Measurements from ENCODE around the gene SPATA3. TPM values are rescaled to one million over a fixed set of nuclear protein-coding genes. Genes with fewer than 3 reads are reported as not detected.

The SPATA3 gene
- total and polyA plus RNA-seq, 2 of the 13 experiments (the other 11 are each of a cell fraction or from before 2014, with no cell fraction given) = not detected

DNA sequence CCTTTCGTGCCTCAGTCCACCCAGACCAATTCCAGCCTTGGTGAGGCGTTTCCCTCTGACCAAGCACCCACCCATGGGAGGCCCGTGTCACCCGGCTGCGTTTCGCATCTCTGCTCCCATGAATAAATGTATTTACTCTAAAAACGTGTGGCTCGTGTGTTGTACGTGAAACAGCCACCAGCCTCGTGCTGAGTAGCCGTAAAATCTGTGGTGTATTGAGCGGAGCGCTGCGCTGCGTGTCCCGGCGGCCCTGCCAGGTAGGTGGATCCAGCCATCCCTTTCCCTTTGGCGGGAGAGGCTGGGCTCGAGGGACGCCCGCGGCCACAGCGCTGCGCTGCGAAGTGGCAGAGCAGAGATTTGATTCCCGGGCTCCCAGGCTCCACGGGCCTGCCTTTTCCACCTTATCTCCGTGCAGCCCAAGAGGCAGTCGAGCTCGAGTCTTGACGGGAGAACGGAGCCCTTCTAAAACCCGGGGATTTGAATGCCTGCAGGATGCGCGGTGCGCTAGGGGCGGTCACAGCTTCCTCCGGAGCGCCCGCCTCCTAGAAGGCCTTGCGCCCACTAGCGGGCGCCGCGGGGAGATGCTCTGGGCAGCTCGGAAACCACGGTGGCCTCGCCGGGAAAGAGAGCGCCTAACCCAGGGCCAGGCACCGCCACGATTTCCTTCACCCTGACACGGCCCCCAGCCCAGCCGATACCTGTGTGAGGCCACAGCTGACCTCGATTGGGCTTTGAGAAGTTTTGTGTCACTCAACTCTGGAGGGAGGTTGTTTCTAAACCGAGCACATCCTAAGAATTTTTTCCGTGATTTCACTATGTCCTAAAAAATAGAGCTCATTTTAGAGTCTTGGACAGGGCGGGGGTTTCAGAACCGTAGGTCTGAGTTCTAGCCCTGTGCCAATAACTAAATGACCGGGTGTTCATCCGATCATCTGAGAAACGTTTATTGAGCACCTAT is 56.9 kb downstream of the SPATA3 start (continued):
- TF ChIP-seq, protein P1, sequence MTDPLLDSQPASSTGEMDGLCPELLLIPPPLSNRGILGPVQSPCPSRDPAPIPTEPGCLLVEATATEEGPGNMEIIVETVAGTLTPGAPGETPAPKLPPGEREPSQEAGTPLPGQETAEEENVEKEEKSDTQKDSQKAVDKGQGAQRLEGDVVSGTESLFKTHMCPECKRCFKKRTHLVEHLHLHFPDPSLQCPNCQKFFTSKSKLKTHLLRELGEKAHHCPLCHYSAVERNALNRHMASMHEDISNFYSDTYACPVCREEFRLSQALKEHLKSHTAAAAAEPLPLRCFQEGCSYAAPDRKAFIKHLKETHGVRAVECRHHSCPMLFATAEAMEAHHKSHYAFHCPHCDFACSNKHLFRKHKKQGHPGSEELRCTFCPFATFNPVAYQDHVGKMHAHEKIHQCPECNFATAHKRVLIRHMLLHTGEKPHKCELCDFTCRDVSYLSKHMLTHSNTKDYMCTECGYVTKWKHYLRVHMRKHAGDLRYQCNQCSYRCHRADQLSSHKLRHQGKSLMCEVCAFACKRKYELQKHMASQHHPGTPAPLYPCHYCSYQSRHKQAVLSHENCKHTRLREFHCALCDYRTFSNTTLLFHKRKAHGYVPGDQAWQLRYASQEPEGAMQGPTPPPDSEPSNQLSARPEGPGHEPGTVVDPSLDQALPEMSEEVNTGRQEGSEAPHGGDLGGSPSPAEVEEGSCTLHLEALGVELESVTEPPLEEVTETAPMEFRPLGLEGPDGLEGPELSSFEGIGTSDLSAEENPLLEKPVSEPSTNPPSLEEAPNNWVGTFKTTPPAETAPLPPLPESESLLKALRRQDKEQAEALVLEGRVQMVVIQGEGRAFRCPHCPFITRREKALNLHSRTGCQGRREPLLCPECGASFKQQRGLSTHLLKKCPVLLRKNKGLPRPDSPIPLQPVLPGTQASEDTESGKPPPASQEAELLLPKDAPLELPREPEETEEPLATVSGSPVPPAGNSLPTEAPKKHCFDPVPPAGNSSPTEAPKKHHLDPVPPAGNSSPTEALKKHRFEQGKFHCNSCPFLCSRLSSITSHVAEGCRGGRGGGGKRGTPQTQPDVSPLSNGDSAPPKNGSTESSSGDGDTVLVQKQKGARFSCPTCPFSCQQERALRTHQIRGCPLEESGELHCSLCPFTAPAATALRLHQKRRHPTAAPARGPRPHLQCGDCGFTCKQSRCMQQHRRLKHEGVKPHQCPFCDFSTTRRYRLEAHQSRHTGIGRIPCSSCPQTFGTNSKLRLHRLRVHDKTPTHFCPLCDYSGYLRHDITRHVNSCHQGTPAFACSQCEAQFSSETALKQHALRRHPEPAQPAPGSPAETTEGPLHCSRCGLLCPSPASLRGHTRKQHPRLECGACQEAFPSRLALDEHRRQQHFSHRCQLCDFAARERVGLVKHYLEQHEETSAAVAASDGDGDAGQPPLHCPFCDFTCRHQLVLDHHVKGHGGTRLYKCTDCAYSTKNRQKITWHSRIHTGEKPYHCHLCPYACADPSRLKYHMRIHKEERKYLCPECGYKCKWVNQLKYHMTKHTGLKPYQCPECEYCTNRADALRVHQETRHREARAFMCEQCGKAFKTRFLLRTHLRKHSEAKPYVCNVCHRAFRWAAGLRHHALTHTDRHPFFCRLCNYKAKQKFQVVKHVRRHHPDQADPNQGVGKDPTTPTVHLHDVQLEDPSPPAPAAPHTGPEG (CRISPR knock-in tag; IDR thresholded peaks at IDR 0.05) = peak; percentile 83; the same call in 1 of the 2 replicates
- TF ChIP-seq ZNF564 (CRISPR knock-in tag; IDR thresholded peaks at IDR 0.05) (peak; percentile 90), MLLT10 (CRISPR knock-in tag; IDR thresholded peaks at IDR 0.05) (no peak; the same call in 1 of the 2 replicates), CBX5 (CRISPR knock-in tag; IDR thresholded peaks at IDR 0.05; ENCODE audit: borderline replicate concordance) (peak; percentile 30; the same call in 1 of the 2 replicates), PHF21A (CRISPR knock-in tag; IDR thresholded peaks at IDR 0.05) (peak; percentile 92), HDAC2 (CRISPR knock-in tag; IDR thresholded peaks at IDR 0.05) (peak; percentile 63), ZNF629 (CRISPR knock-in tag; conservative IDR thresholded peaks at IDR 0.05) (no peak; the same call in 1 of the 2 replicates), NFYC (CRISPR knock-in tag; IDR thresholded peaks at IDR 0.05) (no peak), ZNF180 (CRISPR knock-in tag; IDR thresholded peaks at IDR 0.05; ENCODE audit: borderline replicate concordance, low read depth) (0 out of 2 replicates have a peak, but pooled peaks have one; percentile 13), POLR2G (IDR thresholded peaks at IDR 0.05; ENCODE audit: low read depth, low read length) (peak; percentile 73), ZBTB7B (CRISPR knock-in tag; IDR thresholded peaks at IDR 0.05) (peak; percentile 71; the same call in 1 of the 2 replicates), ZNF746 (CRISPR knock-in tag; IDR thresholded peaks at IDR 0.05) (no peak; the same call in 1 of the 2 replicates), ZNF879 (CRISPR knock-in tag; IDR thresholded peaks at IDR 0.05) (no peak), AKAP8 (CRISPR knock-in tag; IDR thresholded peaks at IDR 0.05) (no peak)
- TF ChIP-seq, protein P2, sequence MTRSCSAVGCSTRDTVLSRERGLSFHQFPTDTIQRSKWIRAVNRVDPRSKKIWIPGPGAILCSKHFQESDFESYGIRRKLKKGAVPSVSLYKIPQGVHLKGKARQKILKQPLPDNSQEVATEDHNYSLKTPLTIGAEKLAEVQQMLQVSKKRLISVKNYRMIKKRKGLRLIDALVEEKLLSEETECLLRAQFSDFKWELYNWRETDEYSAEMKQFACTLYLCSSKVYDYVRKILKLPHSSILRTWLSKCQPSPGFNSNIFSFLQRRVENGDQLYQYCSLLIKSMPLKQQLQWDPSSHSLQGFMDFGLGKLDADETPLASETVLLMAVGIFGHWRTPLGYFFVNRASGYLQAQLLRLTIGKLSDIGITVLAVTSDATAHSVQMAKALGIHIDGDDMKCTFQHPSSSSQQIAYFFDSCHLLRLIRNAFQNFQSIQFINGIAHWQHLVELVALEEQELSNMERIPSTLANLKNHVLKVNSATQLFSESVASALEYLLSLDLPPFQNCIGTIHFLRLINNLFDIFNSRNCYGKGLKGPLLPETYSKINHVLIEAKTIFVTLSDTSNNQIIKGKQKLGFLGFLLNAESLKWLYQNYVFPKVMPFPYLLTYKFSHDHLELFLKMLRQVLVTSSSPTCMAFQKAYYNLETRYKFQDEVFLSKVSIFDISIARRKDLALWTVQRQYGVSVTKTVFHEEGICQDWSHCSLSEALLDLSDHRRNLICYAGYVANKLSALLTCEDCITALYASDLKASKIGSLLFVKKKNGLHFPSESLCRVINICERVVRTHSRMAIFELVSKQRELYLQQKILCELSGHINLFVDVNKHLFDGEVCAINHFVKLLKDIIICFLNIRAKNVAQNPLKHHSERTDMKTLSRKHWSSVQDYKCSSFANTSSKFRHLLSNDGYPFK (CRISPR knock-in tag; IDR thresholded peaks at IDR 0.05; ENCODE audit: borderline replicate concordance) = peak; percentile 83
- TF ChIP-seq, protein P3, sequence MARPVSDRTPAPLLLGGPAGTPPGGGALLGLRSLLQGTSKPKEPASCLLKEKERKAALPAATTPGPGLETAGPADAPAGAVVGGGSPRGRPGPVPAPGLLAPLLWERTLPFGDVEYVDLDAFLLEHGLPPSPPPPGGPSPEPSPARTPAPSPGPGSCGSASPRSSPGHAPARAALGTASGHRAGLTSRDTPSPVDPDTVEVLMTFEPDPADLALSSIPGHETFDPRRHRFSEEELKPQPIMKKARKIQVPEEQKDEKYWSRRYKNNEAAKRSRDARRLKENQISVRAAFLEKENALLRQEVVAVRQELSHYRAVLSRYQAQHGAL (CRISPR knock-in tag; IDR thresholded peaks at IDR 0.05; ENCODE audit: not compliant biosample characterization) = no peak
- TF ChIP-seq, protein P4, sequence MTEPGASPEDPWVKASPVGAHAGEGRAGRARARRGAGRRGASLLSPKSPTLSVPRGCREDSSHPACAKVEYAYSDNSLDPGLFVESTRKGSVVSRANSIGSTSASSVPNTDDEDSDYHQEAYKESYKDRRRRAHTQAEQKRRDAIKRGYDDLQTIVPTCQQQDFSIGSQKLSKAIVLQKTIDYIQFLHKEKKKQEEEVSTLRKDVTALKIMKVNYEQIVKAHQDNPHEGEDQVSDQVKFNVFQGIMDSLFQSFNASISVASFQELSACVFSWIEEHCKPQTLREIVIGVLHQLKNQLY (CRISPR knock-in tag; IDR thresholded peaks at IDR 0.05) = peak; percentile 51; the same call in 1 of the 2 replicates
